GM19023 (cell line): ENCODE data around the gene KNOP1.
"Not testable (repeated sequence)": the region's sequence is repeated elsewhere in the genome, so short reads cannot be mapped to it uniquely, and the experiment has no call there.

Experiments used
- ATAC-seq: cut with Tn5 transposase; IDR thresholded peaks from one replicate; pipeline ENCODE4 v1.9.1; 2021; ENCODE audit warnings: mild to moderate bottlenecking, moderate library complexity; ENCODE audit not compliant: unreplicated experiment

KNOP1 gene

GRCh38 chr16:19744670-19745069 lies 26.6 kb upstream of the KNOP1 start:
- ATAC-seq, result no peak

- no peak for ATAC-seq
These were observed 25.8 kb upstream of the KNOP1 start for GRCh38 chr16:19743816-19744159.

GRCh38 chr16:19741354-19741753 lies 23.3 kb upstream of the KNOP1 start:
- ATAC-seq, result no peak

- ATAC-seq, result no peak
These were observed 19.4 kb upstream of the KNOP1 start for GRCh38 chr16:19737306-19738038.

GRCh38 chr16:19735074-19735867 lies 17.2 kb upstream of the KNOP1 start:
- no peak for ATAC-seq

GRCh38 chr16:19733551-19733950 lies 15.5 kb upstream of the KNOP1 start:
- no peak for ATAC-seq

- no peak for ATAC-seq
These were observed 10.6 kb upstream of the KNOP1 start for GRCh38 chr16:19728636-19728965.

- ATAC-seq, result no peak
These were observed 5.0 kb upstream of the KNOP1 start for GRCh38 chr16:19722981-19723380.

- no peak for ATAC-seq
These were observed 4.4 kb upstream of the KNOP1 start for GRCh38 chr16:19722269-19722952.

- ATAC-seq, result no peak
These were observed 568 bp upstream of the KNOP1 start for GRCh38 chr16:19718624-19718965.

- ATAC-seq, result no peak
These were observed 713 bp downstream of the KNOP1 start for GRCh38 chr16:19717314-19717713.

GRCh38 chr16:19716728-19717127 lies 1.3 kb downstream of the KNOP1 start:
- not testable (repeated sequence) for ATAC-seq

- ATAC-seq, result no peak
These were observed 1.8 kb downstream of the KNOP1 start for GRCh38 chr16:19716183-19716582.

- no peak for ATAC-seq
These were observed 2.5 kb downstream of the KNOP1 start for GRCh38 chr16:19715566-19715965.

GRCh38 chr16:19713697-19714096 lies 4.3 kb downstream of the KNOP1 start:
- ATAC-seq, result no peak

- no peak for ATAC-seq
These were observed 5.5 kb downstream of the KNOP1 start for GRCh38 chr16:19712418-19713058.

- ATAC-seq, result no peak
These were observed 6.4 kb downstream of the KNOP1 start for GRCh38 chr16:19711643-19712042.

- no peak for ATAC-seq
These were observed 7.0 kb downstream of the KNOP1 start for GRCh38 chr16:19710991-19711545.

- no peak for ATAC-seq
These were observed 7.7 kb downstream of the KNOP1 start for GRCh38 chr16:19710191-19710908.

- ATAC-seq, result no peak
These were observed 8.5 kb downstream of the KNOP1 start for GRCh38 chr16:19709381-19710136.
